ENCODE results near the gene FNDC10. TPM values are rescaled to one million over a fixed set of nuclear protein-coding genes. Genes with fewer than 3 reads are reported as not detected.

The FNDC10 gene
- total and polyA plus RNA-seq, 9 of the 15 experiments (the other 6 are each of a cell fraction or from before 2014, with no cell fraction given) = 0.08 to 6.3 (median 1.6) TPM

DNA sequence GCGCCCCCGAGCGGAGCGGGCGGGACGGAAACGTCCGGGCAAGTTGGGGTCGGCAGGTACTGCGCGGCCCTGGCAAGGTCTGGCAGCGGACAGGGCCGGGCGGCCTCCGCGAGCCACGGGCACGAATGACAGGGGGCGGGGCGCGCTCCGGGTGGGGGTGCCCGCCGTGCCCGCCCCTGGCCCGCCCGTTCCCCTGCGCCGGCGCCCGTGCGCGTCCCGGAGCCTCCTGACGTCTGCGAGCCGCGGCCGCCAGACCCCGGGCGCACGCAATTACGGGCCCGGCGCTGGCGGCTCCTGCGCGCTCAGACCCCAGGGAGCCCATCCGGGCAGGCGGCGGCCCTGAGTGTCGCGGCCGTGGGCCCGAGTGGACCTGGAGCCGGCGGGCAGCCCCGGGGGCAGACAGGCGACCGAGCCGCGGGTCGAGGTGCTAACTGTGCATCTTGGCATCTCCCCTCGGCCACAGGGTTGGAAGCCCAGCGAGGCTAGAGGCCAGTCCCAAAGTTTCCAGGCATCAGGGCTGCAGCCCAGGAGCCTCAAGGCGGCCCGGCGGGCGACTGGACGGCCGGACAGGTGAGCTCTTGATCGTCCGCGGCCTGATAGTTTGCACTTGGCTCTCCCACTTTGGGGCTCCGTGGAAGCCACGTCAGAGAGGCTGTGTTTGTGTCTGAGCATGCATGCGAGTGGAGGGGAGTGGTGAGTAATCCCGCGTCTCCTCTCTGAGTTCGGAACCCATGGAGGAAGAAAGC is 16.3 kb upstream of the FNDC10 start (continued):
- TF ChIP-seq, protein P1, sequence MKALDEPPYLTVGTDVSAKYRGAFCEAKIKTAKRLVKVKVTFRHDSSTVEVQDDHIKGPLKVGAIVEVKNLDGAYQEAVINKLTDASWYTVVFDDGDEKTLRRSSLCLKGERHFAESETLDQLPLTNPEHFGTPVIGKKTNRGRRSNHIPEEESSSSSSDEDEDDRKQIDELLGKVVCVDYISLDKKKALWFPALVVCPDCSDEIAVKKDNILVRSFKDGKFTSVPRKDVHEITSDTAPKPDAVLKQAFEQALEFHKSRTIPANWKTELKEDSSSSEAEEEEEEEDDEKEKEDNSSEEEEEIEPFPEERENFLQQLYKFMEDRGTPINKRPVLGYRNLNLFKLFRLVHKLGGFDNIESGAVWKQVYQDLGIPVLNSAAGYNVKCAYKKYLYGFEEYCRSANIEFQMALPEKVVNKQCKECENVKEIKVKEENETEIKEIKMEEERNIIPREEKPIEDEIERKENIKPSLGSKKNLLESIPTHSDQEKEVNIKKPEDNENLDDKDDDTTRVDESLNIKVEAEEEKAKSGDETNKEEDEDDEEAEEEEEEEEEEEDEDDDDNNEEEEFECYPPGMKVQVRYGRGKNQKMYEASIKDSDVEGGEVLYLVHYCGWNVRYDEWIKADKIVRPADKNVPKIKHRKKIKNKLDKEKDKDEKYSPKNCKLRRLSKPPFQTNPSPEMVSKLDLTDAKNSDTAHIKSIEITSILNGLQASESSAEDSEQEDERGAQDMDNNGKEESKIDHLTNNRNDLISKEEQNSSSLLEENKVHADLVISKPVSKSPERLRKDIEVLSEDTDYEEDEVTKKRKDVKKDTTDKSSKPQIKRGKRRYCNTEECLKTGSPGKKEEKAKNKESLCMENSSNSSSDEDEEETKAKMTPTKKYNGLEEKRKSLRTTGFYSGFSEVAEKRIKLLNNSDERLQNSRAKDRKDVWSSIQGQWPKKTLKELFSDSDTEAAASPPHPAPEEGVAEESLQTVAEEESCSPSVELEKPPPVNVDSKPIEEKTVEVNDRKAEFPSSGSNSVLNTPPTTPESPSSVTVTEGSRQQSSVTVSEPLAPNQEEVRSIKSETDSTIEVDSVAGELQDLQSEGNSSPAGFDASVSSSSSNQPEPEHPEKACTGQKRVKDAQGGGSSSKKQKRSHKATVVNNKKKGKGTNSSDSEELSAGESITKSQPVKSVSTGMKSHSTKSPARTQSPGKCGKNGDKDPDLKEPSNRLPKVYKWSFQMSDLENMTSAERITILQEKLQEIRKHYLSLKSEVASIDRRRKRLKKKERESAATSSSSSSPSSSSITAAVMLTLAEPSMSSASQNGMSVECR (CRISPR knock-in tag; IDR thresholded peaks at IDR 0.05) = no peak
- TF ChIP-seq MIER1 (IDR thresholded peaks at IDR 0.05; ENCODE audit: low read depth) (no peak), POLR2G (IDR thresholded peaks at IDR 0.05; ENCODE audit: low read depth, low read length) (no peak), CREM (IDR thresholded peaks at IDR 0.05; ENCODE audit: low read depth) (peak; percentile 22; the same call in 1 of the 2 replicates), ZNF146 (CRISPR knock-in tag; IDR thresholded peaks at IDR 0.05; ENCODE audit: unreplicated experiment) (no peak), ZNF79 (CRISPR knock-in tag; IDR thresholded peaks at IDR 0.05; ENCODE audit: low read depth) (no peak), PML (IDR thresholded peaks at IDR 0.05; ENCODE audit: low read length) (no peak), HDAC3 (IDR thresholded peaks at IDR 0.05; ENCODE audit: borderline replicate concordance, partially characterized antibody) (no peak), CBFB (CRISPR knock-in tag; IDR thresholded peaks at IDR 0.05) (no peak), RFX7 (CRISPR knock-in tag; IDR thresholded peaks at IDR 0.05) (no peak), ZNF143 (CRISPR knock-in tag; IDR thresholded peaks at IDR 0.05) (0 out of 2 replicates have a peak, but pooled peaks have one; percentile 45), ZNF408 (CRISPR knock-in tag; IDR thresholded peaks at IDR 0.05; ENCODE audit: low read depth) (no peak)
- TF ChIP-seq, protein P2, sequence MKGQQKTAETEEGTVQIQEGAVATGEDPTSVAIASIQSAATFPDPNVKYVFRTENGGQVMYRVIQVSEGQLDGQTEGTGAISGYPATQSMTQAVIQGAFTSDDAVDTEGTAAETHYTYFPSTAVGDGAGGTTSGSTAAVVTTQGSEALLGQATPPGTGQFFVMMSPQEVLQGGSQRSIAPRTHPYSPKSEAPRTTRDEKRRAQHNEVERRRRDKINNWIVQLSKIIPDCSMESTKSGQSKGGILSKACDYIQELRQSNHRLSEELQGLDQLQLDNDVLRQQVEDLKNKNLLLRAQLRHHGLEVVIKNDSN (CRISPR knock-in tag; IDR thresholded peaks at IDR 0.05) = no peak
- TF ChIP-seq, protein P3, sequence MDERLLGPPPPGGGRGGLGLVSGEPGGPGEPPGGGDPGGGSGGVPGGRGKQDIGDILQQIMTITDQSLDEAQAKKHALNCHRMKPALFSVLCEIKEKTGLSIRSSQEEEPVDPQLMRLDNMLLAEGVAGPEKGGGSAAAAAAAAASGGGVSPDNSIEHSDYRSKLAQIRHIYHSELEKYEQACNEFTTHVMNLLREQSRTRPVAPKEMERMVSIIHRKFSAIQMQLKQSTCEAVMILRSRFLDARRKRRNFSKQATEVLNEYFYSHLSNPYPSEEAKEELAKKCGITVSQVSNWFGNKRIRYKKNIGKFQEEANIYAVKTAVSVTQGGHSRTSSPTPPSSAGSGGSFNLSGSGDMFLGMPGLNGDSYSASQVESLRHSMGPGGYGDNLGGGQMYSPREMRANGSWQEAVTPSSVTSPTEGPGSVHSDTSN (CRISPR knock-in tag; IDR thresholded peaks at IDR 0.05; ENCODE audit: low read depth) = no peak
- TF ChIP-seq, protein P3 (tag; conservative IDR thresholded peaks at IDR 0.05; ENCODE audit: low read depth) = no peak
- TF ChIP-seq, protein P4, sequence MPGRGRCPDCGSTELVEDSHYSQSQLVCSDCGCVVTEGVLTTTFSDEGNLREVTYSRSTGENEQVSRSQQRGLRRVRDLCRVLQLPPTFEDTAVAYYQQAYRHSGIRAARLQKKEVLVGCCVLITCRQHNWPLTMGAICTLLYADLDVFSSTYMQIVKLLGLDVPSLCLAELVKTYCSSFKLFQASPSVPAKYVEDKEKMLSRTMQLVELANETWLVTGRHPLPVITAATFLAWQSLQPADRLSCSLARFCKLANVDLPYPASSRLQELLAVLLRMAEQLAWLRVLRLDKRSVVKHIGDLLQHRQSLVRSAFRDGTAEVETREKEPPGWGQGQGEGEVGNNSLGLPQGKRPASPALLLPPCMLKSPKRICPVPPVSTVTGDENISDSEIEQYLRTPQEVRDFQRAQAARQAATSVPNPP (IDR thresholded peaks at IDR 0.05; ENCODE audit: borderline replicate concordance, insufficient read depth, insufficient read length) = no peak

All from K562 (cell line).